ENCODE data around the gene TADA2A.
A peak's percentile ranks its signal among the peaks of the same experiment; 100 is the strongest.

Gene TADA2A

GRCh38 chr17:37406635-37407461 is at the start of gene TADA2A, which contains the start of gene ACACA:
TSS of gene TADA2A (plus strand) at chr17:37406886. CDS start at chr17:37411366, 4,480 bp downstream.
TSS of gene ACACA (minus strand) at chr17:37406836. CDS start at chr17:37406299, 537 bp downstream.
- peak within 1 kb of the TSS; percentile 75 to 95 (median 90) for H3K4me3 ChIP-seq (ENCODE audit: low read depth in 1 of 5, low read length in 5 of 5)
- no peaks in the 10 kb centered on the region for H3K27me3 ChIP-seq (ENCODE audit: control insufficient read depth in 5 of 5, insufficient read depth in 4 of 5, low read length in 5 of 5)
- H3K9ac ChIP-seq (ENCODE audit: low read length in 5 of 5) = peak within 1 kb of the TSS; percentile 80 to 91 (median 89)
- H3K4me1 ChIP-seq (ENCODE audit: control insufficient read depth in 5 of 5, insufficient read depth in 5 of 5, low read length in 5 of 5) = peaks cover 0 to 22% (median 20%) of the 10 kb centered on the region in 5 donors
- H3K9me3 ChIP-seq (ENCODE audit: control insufficient read depth in 5 of 5, low read length in 5 of 5) = no peaks in the 10 kb centered on the region
- peak within 1 kb of the TSS; percentile 93 for H3K27ac ChIP-seq (ENCODE audit: low read depth, low read length)
- peaks cover 0 to 13% (median 7%) of the 10 kb centered on the region in 5 donors for H3K36me3 ChIP-seq (ENCODE audit: control insufficient read depth in 5 of 5, insufficient read depth in 5 of 5, low read length in 5 of 5)

- H3K9ac ChIP-seq (ENCODE audit: low read length in 5 of 5) = peak overlapping the region; percentile 78 to 90 (median 87)
- peaks cover 7 to 30% (median 22%) of the 10 kb centered on the region in 5 donors for H3K4me1 ChIP-seq (ENCODE audit: control insufficient read depth in 5 of 5, insufficient read depth in 5 of 5, low read length in 5 of 5)
- H3K9me3 ChIP-seq (ENCODE audit: control insufficient read depth in 5 of 5, low read length in 5 of 5) = no peaks in the 10 kb centered on the region
- H3K4me3 ChIP-seq (ENCODE audit: low read depth in 1 of 5, low read length in 5 of 5) = peak overlapping the region; percentile 73 to 84 (median 81)
- no peaks in the 10 kb centered on the region for H3K36me3 ChIP-seq (ENCODE audit: control insufficient read depth in 5 of 5, insufficient read depth in 5 of 5, low read length in 5 of 5)
- H3K27ac ChIP-seq (ENCODE audit: low read depth, low read length) = peak overlapping the region; percentile 92
- no peaks in the 10 kb centered on the region for H3K27me3 ChIP-seq (ENCODE audit: control insufficient read depth in 5 of 5, insufficient read depth in 4 of 5, low read length in 5 of 5)
Observed at GRCh38 chr17:37358098-37358829, 48.4 kb upstream of the TADA2A start.

- peak overlapping the region; percentile 92 for H3K27ac ChIP-seq (ENCODE audit: low read depth, low read length)
- H3K4me1 ChIP-seq (ENCODE audit: control insufficient read depth in 5 of 5, insufficient read depth in 5 of 5, low read length in 5 of 5) = peaks cover 7 to 30% (median 22%) of the 10 kb centered on the region in 5 donors
- peak overlapping the region; percentile 84 to 95 (median 89) for H3K9ac ChIP-seq (ENCODE audit: low read length in 5 of 5)
- H3K36me3 ChIP-seq (ENCODE audit: control insufficient read depth in 5 of 5, insufficient read depth in 5 of 5, low read length in 5 of 5) = no peaks in the 10 kb centered on the region
- peak overlapping the region; percentile 73 to 86 (median 81) for H3K4me3 ChIP-seq (ENCODE audit: low read depth in 1 of 5, low read length in 5 of 5)
- H3K9me3 ChIP-seq (ENCODE audit: control insufficient read depth in 5 of 5, low read length in 5 of 5) = no peaks in the 10 kb centered on the region
- H3K27me3 ChIP-seq (ENCODE audit: control insufficient read depth in 5 of 5, insufficient read depth in 4 of 5, low read length in 5 of 5) = no peaks in the 10 kb centered on the region
Observed at GRCh38 chr17:37358830-37359681, 47.6 kb upstream of the TADA2A start.

GRCh38 chr17:37359682-37360188 is 47.0 kb upstream of the TADA2A start:
- Histone ChIP-seq H3K36me3 (ENCODE audit: control insufficient read depth in 5 of 5, insufficient read depth in 5 of 5, low read length in 5 of 5) (no peaks in the 10 kb centered on the region), H3K9me3 (ENCODE audit: control insufficient read depth in 5 of 5, low read length in 5 of 5) (no peaks in the 10 kb centered on the region), H3K27me3 (ENCODE audit: control insufficient read depth in 5 of 5, insufficient read depth in 4 of 5, low read length in 5 of 5) (no peaks in the 10 kb centered on the region), H3K4me1 (ENCODE audit: control insufficient read depth in 5 of 5, insufficient read depth in 5 of 5, low read length in 5 of 5) (peaks cover 7 to 30% (median 22%) of the 10 kb centered on the region in 5 donors), H3K9ac (ENCODE audit: low read length in 5 of 5) (peak overlapping the region; percentile 82 to 95 (median 84)), H3K4me3 (ENCODE audit: low read depth in 1 of 5, low read length in 5 of 5) (peak overlapping the region; percentile 73 to 86 (median 81)), H3K27ac (ENCODE audit: low read depth, low read length) (peak overlapping the region; percentile 92)

- no peaks in the 10 kb centered on the region for H3K9me3 ChIP-seq (ENCODE audit: control insufficient read depth in 5 of 5, low read length in 5 of 5)
- no peak overlapping the region for H3K4me3 ChIP-seq (ENCODE audit: low read depth in 1 of 5, low read length in 5 of 5)
- no peaks in the 10 kb centered on the region for H3K36me3 ChIP-seq (ENCODE audit: control insufficient read depth in 5 of 5, insufficient read depth in 5 of 5, low read length in 5 of 5)
- peak overlapping the region; percentile 92 for H3K27ac ChIP-seq (ENCODE audit: low read depth, low read length)
- no peaks in the 10 kb centered on the region for H3K27me3 ChIP-seq (ENCODE audit: control insufficient read depth in 5 of 5, insufficient read depth in 4 of 5, low read length in 5 of 5)
- H3K4me1 ChIP-seq (ENCODE audit: control insufficient read depth in 5 of 5, insufficient read depth in 5 of 5, low read length in 5 of 5) = peaks cover 7 to 36% (median 22%) of the 10 kb centered on the region in 5 donors
- no peak overlapping the region for H3K9ac ChIP-seq (ENCODE audit: low read length in 5 of 5)
Observed at GRCh38 chr17:37360632-37361031, 46.1 kb upstream of the TADA2A start.

GRCh38 chr17:37361543-37361942 is 45.1 kb upstream of the TADA2A start:
- Histone ChIP-seq H3K4me3 (ENCODE audit: low read depth in 1 of 5, low read length in 5 of 5) (no peak overlapping the region), H3K27me3 (ENCODE audit: control insufficient read depth in 5 of 5, insufficient read depth in 4 of 5, low read length in 5 of 5) (no peaks in the 10 kb centered on the region), H3K4me1 (ENCODE audit: control insufficient read depth in 5 of 5, insufficient read depth in 5 of 5, low read length in 5 of 5) (peaks cover 7 to 41% (median 22%) of the 10 kb centered on the region in 5 donors), H3K36me3 (ENCODE audit: control insufficient read depth in 5 of 5, insufficient read depth in 5 of 5, low read length in 5 of 5) (no peaks in the 10 kb centered on the region), H3K9me3 (ENCODE audit: control insufficient read depth in 5 of 5, low read length in 5 of 5) (no peaks in the 10 kb centered on the region), H3K27ac (ENCODE audit: low read depth, low read length) (no peak overlapping the region), H3K9ac (ENCODE audit: low read length in 5 of 5) (no peak overlapping the region)

GRCh38 chr17:37365589-37365988 is 41.1 kb upstream of the TADA2A start:
- Histone ChIP-seq H3K27ac (ENCODE audit: low read depth, low read length) (no peak overlapping the region), H3K27me3 (ENCODE audit: control insufficient read depth in 5 of 5, insufficient read depth in 4 of 5, low read length in 5 of 5) (no peaks in the 10 kb centered on the region), H3K9me3 (ENCODE audit: control insufficient read depth in 5 of 5, low read length in 5 of 5) (no peaks in the 10 kb centered on the region), H3K9ac (ENCODE audit: low read length in 5 of 5) (no peak overlapping the region), H3K4me3 (ENCODE audit: low read depth in 1 of 5, low read length in 5 of 5) (no peak overlapping the region), H3K4me1 (ENCODE audit: control insufficient read depth in 5 of 5, insufficient read depth in 5 of 5, low read length in 5 of 5) (peaks cover 0 to 20% (median 7%) of the 10 kb centered on the region in 5 donors), H3K36me3 (ENCODE audit: control insufficient read depth in 5 of 5, insufficient read depth in 5 of 5, low read length in 5 of 5) (no peaks in the 10 kb centered on the region)

- Histone ChIP-seq H3K27me3 (ENCODE audit: control insufficient read depth in 5 of 5, insufficient read depth in 4 of 5, low read length in 5 of 5) (no peaks in the 10 kb centered on the region), H3K4me1 (ENCODE audit: control insufficient read depth in 5 of 5, insufficient read depth in 5 of 5, low read length in 5 of 5) (peaks cover 0 to 24% (median 7%) of the 10 kb centered on the region in 5 donors), H3K9ac (ENCODE audit: low read length in 5 of 5) (no peak overlapping the region), H3K9me3 (ENCODE audit: control insufficient read depth in 5 of 5, low read length in 5 of 5) (no peaks in the 10 kb centered on the region), H3K36me3 (ENCODE audit: control insufficient read depth in 5 of 5, insufficient read depth in 5 of 5, low read length in 5 of 5) (no peaks in the 10 kb centered on the region), H3K27ac (ENCODE audit: low read depth, low read length) (no peak overlapping the region), H3K4me3 (ENCODE audit: low read depth in 1 of 5, low read length in 5 of 5) (peak overlapping the region in 1 of 5 donors; percentile 28)
Observed at GRCh38 chr17:37368577-37368976, 38.1 kb upstream of the TADA2A start.

- no peak overlapping the region for H3K9ac ChIP-seq (ENCODE audit: low read length in 5 of 5)
- no peaks in the 10 kb centered on the region for H3K9me3 ChIP-seq (ENCODE audit: control insufficient read depth in 5 of 5, low read length in 5 of 5)
- peaks cover 0 to 10% (median 5%) of the 10 kb centered on the region in 5 donors for H3K4me1 ChIP-seq (ENCODE audit: control insufficient read depth in 5 of 5, insufficient read depth in 5 of 5, low read length in 5 of 5)
- no peaks in the 10 kb centered on the region for H3K27me3 ChIP-seq (ENCODE audit: control insufficient read depth in 5 of 5, insufficient read depth in 4 of 5, low read length in 5 of 5)
- no peak overlapping the region for H3K4me3 ChIP-seq (ENCODE audit: low read depth in 1 of 5, low read length in 5 of 5)
- no peak overlapping the region for H3K27ac ChIP-seq (ENCODE audit: low read depth, low read length)
- no peaks in the 10 kb centered on the region for H3K36me3 ChIP-seq (ENCODE audit: control insufficient read depth in 5 of 5, insufficient read depth in 5 of 5, low read length in 5 of 5)
Observed at GRCh38 chr17:37373530-37374159, 33.0 kb upstream of the TADA2A start.
